GM21737 (cell line): ENCODE data around the gene MAGEE2.
"Not testable (repeated sequence)": the region's sequence is repeated elsewhere in the genome, so short reads cannot be mapped to it uniquely, and the experiment has no call there.

Experiments used
- ATAC-seq: cut with Tn5 transposase; IDR thresholded peaks from one replicate; pipeline ENCODE4 v1.9.1; 2021; ENCODE audit warnings: mild to moderate bottlenecking, moderate library complexity; ENCODE audit not compliant: unreplicated experiment

Gene MAGEE2

GRCh38 chrX:75784680-75785491 lies at the start of gene MAGEE2:
Gene MAGEE2, minus strand, starts transcription at chrX:75785254. Its CDS starts 203 bp downstream, at chrX:75785051.
- ATAC-seq, result no peak

DNA sequence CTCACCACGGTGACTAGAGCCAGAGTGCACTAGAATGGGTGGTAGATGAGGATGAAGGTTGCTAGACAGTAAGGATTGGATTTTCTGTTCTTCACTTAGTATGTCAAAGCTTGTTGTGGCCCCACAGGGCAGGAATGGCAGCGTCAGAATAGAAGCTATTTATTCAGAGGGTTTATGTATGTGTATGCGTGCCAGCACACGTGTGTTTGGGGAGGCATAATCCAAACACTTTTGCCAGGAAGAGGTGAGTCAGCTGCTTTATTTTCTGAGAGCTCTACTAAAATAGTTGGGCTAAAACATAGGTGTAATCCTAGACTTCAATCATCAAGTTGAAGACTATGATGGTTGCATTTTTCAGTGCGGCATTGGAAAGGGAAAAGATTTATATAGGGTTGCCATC lies 1.2 kb upstream of the MAGEE2 start:
- ATAC-seq, result no peak

- no peak for ATAC-seq
Observed at GRCh38 chrX:75781611-75782010, 3.4 kb downstream of the MAGEE2 start.

GRCh38 chrX:75768063-75768462 lies 17.0 kb downstream of the MAGEE2 start:
- not testable (repeated sequence) for ATAC-seq

DNA sequence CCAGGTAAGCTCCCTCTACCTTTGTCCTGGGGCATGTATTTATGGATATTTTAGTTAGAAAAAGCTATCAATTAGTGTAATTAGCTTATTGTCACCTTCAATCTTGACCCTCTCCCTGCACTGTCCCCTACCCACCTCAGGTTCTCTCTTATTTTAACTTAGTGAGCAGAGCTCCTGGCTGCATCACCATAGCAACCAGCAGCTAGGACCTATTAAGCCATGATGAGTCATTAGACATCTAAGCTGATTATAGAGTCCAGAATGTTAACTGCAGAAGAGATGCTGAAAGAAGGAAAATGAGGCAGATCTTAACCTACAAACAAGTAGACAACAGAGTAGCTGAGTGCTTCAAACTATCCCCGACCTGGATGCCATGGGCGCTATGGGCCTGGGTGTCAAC lies 36.6 kb downstream of the MAGEE2 start:
- ATAC-seq, result no peak

DNA sequence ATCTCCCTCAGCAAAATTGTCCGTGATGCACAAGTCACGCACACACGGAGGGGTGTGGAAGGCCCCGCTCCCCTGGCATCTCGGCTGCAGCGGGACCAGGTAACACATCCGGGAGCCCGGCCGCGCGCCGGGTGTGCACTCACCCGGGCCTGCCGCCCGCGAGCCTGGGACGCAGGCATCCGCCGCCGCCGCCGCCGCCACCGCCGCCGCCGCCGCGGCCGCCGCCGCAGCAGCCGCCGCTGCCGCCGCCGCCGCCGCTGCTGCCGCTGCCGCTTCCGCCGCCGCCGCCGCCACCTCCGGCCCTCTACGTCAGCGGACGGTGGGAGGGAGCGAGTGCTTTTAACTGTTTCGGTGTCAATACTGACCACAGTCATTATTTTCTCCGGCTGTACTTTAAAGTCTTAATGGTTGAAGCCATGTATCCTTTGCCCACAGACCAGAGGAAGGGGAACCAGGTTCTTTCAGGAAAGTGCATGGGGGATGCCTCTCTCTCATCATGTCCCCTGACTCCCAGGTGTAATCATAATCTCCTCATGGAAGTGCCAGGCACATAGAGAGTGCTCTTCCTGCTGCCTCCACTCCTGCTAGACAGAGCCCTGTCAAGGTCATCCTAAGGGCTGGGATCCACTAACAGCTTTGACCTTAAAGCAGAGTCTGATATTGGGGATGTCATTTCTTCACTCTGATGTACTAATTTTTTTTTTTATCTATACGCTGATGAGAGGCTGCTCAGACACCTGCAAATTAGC lies 38.0 kb downstream of the MAGEE2 start:
- ATAC-seq, result peak; percentile 81
